Thyroid gland (tissue), 4 donors: ENCODE measurements around the gene ACE2. TPM values are rescaled to one million over a fixed set of nuclear protein-coding genes. Genes with fewer than 3 reads are reported as not detected.

ENCODE experiments used
- DNase-seq, 2 donors: peaks; one replicate each; pipeline ENCODE4 v3.0.0-alpha.2; 2019
- H3K27ac ChIP-seq, 3 donors: fragments of 200-600 bp; sonication (generic); 1 replicate in 2 of 3; 2 replicates in 1 of 3; pipeline ENCODE4 v1.5.1; 2016 to 2019; ENCODE audit warnings: mild to moderate bottlenecking in 1 of 3, moderate library complexity in 1 of 3
- H3K27me3 ChIP-seq: fragments of 200-600 bp; sonication (generic); one replicate; pipeline ENCODE4 v1.5.1; 2019
- H3K36me3 ChIP-seq, 2 donors: fragments of 200-600 bp; sonication (generic); one replicate each; pipeline ENCODE4 v1.5.1; 2016 to 2019
- H3K4me1 ChIP-seq, 2 donors: fragments of 200-600 bp; sonication (generic); one replicate each; pipeline ENCODE4 v1.5.1; 2017 to 2019
- H3K4me3 ChIP-seq, 3 donors: fragments of 200-600 bp; sonication (generic); replicated peaks in 1 of 3; 1 replicate in 2 of 3; 2 replicates in 1 of 3; pipeline ENCODE4 v1.5.1; 2016; ENCODE audit warnings: mild to moderate bottlenecking in 1 of 3
- H3K9me3 ChIP-seq: fragments of 200-600 bp; sonication (generic); one replicate; pipeline ENCODE4 v1.5.1; 2017
- POLR2A ChIP-seq, 2 donors: fragments of 450-650 bp; IDR thresholded peaks; one replicate each; pipeline ENCODE4 v1.6.1; 2017; ENCODE audit warnings: antibody characterized with exemption in 2 of 2, mild to moderate bottlenecking in 2 of 2, moderate library complexity in 1 of 2
- WGBS, 2 donors: methylation state at CpG; one replicate each; pipeline ENCODE4 v1.1.5; 2017; 5-methylcytosine and 5-hydroxymethylcytosine counted together
- intact Hi-C: fragments of 100-400 bp; cut with DNase I; formaldehyde crosslinking; loops from one replicate; pipeline ENCODE4 v1.15.1; 2023
- total RNA-seq, 4 donors: library from RNA; depleted of rRNA; stranded (reverse); fragments of >200 nt; gene quantifications; one replicate each; pipeline ENCODE4 v1.2.3, GENCODE V29; 2016
- TF ChIP-seq, protein P1 (sequence below), 6 experiments: fragments of 200-600 bp in 3 of 6; fragments of 450-650 bp in 3 of 6; sonication (generic) in 3 of 6; IDR thresholded peaks; one replicate each; pipeline ENCODE4 v1.5.1; 2016 to 2019; ENCODE audit warnings: antibody characterized with exemption in 6 of 6, mild to moderate bottlenecking in 2 of 6, inconsistent platforms in 1 of 6, moderate library complexity in 1 of 6

ACE2 gene
- total RNA-seq, 4 donors from 2014 or later, result 3.5 to 14.6 (median 10.1) TPM

DNA sequence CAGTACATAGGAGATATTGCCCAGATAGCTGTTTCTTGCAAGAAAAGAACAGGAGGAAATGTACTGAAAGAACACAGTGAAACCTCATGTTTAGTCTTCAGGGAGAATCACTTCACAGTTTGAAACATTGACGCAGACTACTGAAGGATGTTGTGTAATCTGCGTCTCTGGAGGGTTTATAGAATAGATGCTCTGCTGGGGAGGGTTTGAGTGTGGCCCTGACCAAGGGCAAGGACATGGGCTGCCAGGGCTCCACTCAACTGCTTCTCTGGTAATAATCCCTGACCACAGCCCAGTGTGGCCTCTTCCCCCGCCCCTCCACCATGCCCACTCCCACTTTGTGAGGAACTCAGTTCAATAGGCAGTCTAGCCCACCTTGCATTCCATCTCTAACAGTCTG, 15.8 kb upstream of the ACE2 start:
- Histone ChIP-seq H3K27ac (no peak overlapping the region), H3K9me3 (no peaks in the 10 kb centered on the region), H3K4me3 (no peak overlapping the region), H3K27me3 (no peaks in the 10 kb centered on the region), H3K36me3 (no peaks in the 10 kb centered on the region), H3K4me1 (no peaks in the 10 kb centered on the region)
- intact Hi-C loops, result no loop called here
- 71 to 86% methylated on average over 3 of the region's 3 CpGs for WGBS, 2 donors
- DNase-seq, result no peak
- TF ChIP-seq, protein P1, sequence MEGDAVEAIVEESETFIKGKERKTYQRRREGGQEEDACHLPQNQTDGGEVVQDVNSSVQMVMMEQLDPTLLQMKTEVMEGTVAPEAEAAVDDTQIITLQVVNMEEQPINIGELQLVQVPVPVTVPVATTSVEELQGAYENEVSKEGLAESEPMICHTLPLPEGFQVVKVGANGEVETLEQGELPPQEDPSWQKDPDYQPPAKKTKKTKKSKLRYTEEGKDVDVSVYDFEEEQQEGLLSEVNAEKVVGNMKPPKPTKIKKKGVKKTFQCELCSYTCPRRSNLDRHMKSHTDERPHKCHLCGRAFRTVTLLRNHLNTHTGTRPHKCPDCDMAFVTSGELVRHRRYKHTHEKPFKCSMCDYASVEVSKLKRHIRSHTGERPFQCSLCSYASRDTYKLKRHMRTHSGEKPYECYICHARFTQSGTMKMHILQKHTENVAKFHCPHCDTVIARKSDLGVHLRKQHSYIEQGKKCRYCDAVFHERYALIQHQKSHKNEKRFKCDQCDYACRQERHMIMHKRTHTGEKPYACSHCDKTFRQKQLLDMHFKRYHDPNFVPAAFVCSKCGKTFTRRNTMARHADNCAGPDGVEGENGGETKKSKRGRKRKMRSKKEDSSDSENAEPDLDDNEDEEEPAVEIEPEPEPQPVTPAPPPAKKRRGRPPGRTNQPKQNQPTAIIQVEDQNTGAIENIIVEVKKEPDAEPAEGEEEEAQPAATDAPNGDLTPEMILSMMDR (IDR thresholded peaks at IDR 0.05), result no peak
- TF ChIP-seq POLR2A (IDR thresholded peaks at IDR 0.05), result no peak

DNA sequence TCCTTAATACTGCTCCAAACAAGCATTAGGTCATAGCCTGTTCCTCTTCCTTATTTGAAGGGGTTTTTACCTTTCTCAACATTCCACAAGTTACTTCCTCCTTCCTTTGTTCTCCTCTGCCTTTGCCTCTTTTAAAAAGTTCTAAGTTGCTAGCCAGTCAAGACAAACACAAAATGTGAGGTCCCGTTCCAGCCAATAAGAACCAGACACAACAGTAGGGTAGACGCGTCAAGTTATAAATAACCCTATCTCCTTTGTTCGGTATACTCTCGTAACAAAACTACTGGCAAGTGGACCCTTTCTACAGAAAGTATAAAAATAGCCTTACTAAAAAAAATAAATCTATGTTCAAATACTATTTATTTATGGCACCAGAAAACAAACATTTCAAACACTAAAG, 6.3 kb upstream of the ACE2 start:
- no peak overlapping the region for H3K27ac ChIP-seq
- no peaks in the 10 kb centered on the region for H3K4me1 ChIP-seq
- H3K36me3 ChIP-seq, result no peaks in the 10 kb centered on the region
- intact Hi-C loops, result no loop called here
- 73 to 88% methylated on average over 5 of the region's 5 CpGs for WGBS, 2 donors
- DNase-seq, result no peak
- no peak overlapping the region for H3K4me3 ChIP-seq
- H3K27me3 ChIP-seq, result no peaks in the 10 kb centered on the region
- H3K9me3 ChIP-seq, result no peaks in the 10 kb centered on the region
- TF ChIP-seq POLR2A (IDR thresholded peaks at IDR 0.05), result no peak
- TF ChIP-seq, protein P1 (IDR thresholded peaks at IDR 0.05), result no peak

DNA sequence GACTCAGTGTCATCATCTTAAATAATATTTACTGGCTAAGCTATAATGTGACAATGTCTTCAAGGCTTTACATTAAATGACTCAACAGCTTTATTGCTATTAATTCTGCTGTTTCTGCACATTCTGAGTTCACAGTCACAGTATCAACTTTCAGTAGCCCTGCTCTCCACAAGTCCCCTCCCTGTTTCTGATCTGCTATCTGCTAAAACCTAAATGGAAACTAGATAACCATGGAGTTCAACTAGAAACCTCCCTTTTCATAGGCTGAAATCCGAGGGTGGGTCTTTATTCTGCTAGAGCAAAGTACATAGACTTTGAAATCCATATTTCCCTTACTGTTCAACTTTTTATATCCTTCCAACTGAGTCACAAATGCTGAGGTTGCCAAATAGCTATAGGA, 5.4 kb upstream of the ACE2 start:
- H3K27me3 ChIP-seq, result no peaks in the 10 kb centered on the region
- no peaks in the 10 kb centered on the region for H3K4me1 ChIP-seq
- H3K36me3 ChIP-seq, result no peaks in the 10 kb centered on the region
- DNase-seq, result no peak
- intact Hi-C loops, result no loop called here
- H3K9me3 ChIP-seq, result no peaks in the 10 kb centered on the region
- no peak overlapping the region for H3K4me3 ChIP-seq
- TF ChIP-seq POLR2A (IDR thresholded peaks at IDR 0.05), result no peak
- TF ChIP-seq, protein P1 (IDR thresholded peaks at IDR 0.05), result no peak
- no peak overlapping the region for H3K27ac ChIP-seq
- 23 to 63% methylated on average over 1 of the region's 1 CpG for WGBS, 2 donors

DNA sequence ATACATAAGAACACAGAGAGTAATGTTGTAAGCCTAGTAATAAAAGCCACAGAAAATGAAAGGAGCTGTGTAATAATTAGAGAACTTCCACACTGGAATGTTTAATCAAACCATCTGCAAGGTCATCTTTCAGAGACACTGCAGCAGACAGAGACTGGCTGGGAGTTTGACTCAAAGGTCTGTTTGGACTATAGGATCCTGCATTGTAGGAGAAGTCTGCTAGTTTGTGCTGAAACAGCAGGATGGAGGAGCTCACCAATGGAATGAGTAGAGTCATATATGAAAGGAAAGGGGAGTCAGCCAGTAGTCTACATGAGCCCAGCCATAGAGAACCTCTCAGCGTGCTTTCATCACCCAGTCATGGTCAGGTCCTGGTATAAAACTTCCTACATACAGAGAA, 4.5 kb upstream of the ACE2 start:
- intact Hi-C loops, result no loop called here
- H3K27me3 ChIP-seq, result no peaks in the 10 kb centered on the region
- no peaks in the 10 kb centered on the region for H3K36me3 ChIP-seq
- no peak for TF ChIP-seq POLR2A (IDR thresholded peaks at IDR 0.05)
- TF ChIP-seq, protein P1 (IDR thresholded peaks at IDR 0.05), result no peak
- DNase-seq, result no peak
- no peak overlapping the region for H3K27ac ChIP-seq
- no peaks in the 10 kb centered on the region for H3K4me1 ChIP-seq
- 77 to 93% methylated on average over 1 of the region's 1 CpG for WGBS, 2 donors
- H3K4me3 ChIP-seq, result no peak overlapping the region
- H3K9me3 ChIP-seq, result no peaks in the 10 kb centered on the region

DNA sequence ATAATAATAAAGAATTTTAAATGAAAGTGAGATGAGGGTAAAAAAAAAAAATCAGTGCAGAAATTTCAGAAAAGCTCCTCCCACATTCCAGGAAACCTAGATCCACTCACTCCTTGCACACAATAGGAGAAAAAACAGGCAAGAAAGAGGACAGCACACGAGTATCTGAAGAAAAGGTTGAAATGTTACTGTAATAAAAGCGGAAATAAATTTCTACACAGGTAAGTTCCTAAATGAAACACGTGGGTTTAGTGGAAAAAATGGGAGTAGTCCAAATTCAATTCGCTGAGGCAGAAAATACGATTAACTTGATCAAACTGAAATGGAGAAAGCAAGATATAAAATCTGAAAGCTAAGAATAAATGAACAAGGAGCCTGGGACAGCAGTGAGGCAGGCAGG, 2.0 kb upstream of the ACE2 start:
- TF ChIP-seq, protein P1 (IDR thresholded peaks at IDR 0.05), result no peak
- TF ChIP-seq POLR2A (IDR thresholded peaks at IDR 0.05), result no peak
- H3K4me3 ChIP-seq, result no peak overlapping the region
- no peaks in the 10 kb centered on the region for H3K27me3 ChIP-seq
- H3K36me3 ChIP-seq, result no peaks in the 10 kb centered on the region
- DNase-seq, result no peak
- WGBS, 2 donors, result 72 to 80% methylated on average over 5 of the region's 5 CpGs
- no peaks in the 10 kb centered on the region for H3K4me1 ChIP-seq
- H3K9me3 ChIP-seq, result no peaks in the 10 kb centered on the region
- intact Hi-C loops, result no loop called here
- H3K27ac ChIP-seq, result no peak overlapping the region
